GM18858 (cell line): ENCODE data around the gene LUZP2.

Experiments
- ATAC-seq: cut with Tn5 transposase; IDR thresholded peaks from one replicate; pipeline ENCODE4 v1.9.1; 2021; ENCODE audit not compliant: unreplicated experiment

LUZP2 gene

GRCh38 chr11:24628224-24628776 is 131.4 kb downstream of the LUZP2 start:
- no peak for ATAC-seq

- no peak for ATAC-seq
Measured at GRCh38 chr11:24634606-24635160, 137.8 kb downstream of the LUZP2 start.

- ATAC-seq: no peak
Measured at GRCh38 chr11:24635588-24636290, 138.9 kb downstream of the LUZP2 start.

GRCh38 chr11:24636291-24636629 is 139.4 kb downstream of the LUZP2 start:
- ATAC-seq: no peak

- no peak for ATAC-seq
Measured at GRCh38 chr11:24637520-24637919, 140.7 kb downstream of the LUZP2 start.

- ATAC-seq: no peak
Measured at GRCh38 chr11:24642648-24643047, 145.8 kb downstream of the LUZP2 start.

GRCh38 chr11:24645563-24645962 is 148.7 kb downstream of the LUZP2 start:
- ATAC-seq: no peak

- ATAC-seq: no peak
Measured at GRCh38 chr11:24651873-24652272, 155.0 kb downstream of the LUZP2 start.

- no peak for ATAC-seq
Measured at GRCh38 chr11:24653901-24654300, 157.0 kb downstream of the LUZP2 start.

- no peak for ATAC-seq
Measured at GRCh38 chr11:24661331-24661730, 164.5 kb downstream of the LUZP2 start.

- no peak for ATAC-seq
Measured at GRCh38 chr11:24664399-24664798, 167.5 kb downstream of the LUZP2 start.

- no peak for ATAC-seq
Measured at GRCh38 chr11:24667353-24667968, 170.6 kb downstream of the LUZP2 start.

GRCh38 chr11:24678703-24679348 is 182.0 kb downstream of the LUZP2 start:
- ATAC-seq: no peak

- no peak for ATAC-seq
Measured at GRCh38 chr11:24679821-24680351, 183.0 kb downstream of the LUZP2 start.

- ATAC-seq: no peak
Measured at GRCh38 chr11:24683583-24683982, 186.7 kb downstream of the LUZP2 start.

- no peak for ATAC-seq
Measured at GRCh38 chr11:24685821-24686220, 189.0 kb downstream of the LUZP2 start.

GRCh38 chr11:24687531-24688147 is 190.8 kb downstream of the LUZP2 start:
- ATAC-seq: no peak

GRCh38 chr11:24688981-24689380 is 192.1 kb downstream of the LUZP2 start:
- no peak for ATAC-seq

- no peak for ATAC-seq
Measured at GRCh38 chr11:24697522-24698111, 200.8 kb downstream of the LUZP2 start.

- ATAC-seq: no peak
Measured at GRCh38 chr11:24704716-24705115, 207.9 kb downstream of the LUZP2 start.

GRCh38 chr11:24705474-24705873 is 208.6 kb downstream of the LUZP2 start:
- ATAC-seq: no peak
